ENCODE data around the gene SCGB1D4.
A peak's percentile ranks its signal among the peaks of the same experiment; 100 is the strongest.
"Not testable (repeated sequence)": the region's sequence is repeated elsewhere in the genome, so short reads cannot be mapped to it uniquely, and the experiment has no call there.

SCGB1D4 gene, protein sequence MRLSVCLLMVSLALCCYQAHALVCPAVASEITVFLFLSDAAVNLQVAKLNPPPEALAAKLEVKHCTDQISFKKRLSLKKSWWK

DNA sequence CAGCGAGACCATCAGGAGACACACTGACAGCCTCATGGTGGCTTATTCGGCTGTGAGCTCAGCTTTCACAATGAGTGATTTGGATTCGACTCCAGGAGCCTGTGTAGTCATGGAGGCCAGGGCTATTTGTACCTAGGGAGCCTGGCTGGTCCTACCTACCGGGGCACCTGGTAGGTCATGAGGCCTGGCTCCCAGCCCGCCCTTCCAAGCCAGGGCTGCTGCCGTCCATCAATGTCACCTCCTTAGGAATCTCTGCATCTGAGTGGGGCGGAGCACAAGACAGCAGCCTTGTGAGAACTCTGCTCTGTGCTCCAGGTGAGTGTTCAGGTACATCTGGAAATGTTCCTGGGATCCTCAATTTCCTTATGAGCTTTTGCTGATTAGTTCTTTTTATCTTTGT, at the start of gene SCGB1D4:
SCGB1D4 (minus strand) TSS at position 101 of the 400 bp plus-strand sequence; CDS start at position 36, 65 bp downstream.
- Histone ChIP-seq H3K4me1 (ENCODE audit: control insufficient read depth in 5 of 5, insufficient read depth in 5 of 5, low read length in 5 of 5) (peaks cover 0 to 2% (median 0%) of the 10 kb centered on the region in 5 donors), H3K9me3 (ENCODE audit: control insufficient read depth in 5 of 5, low read length in 5 of 5) (no peaks in the 10 kb centered on the region), H3K9ac (ENCODE audit: low read length in 5 of 5) (no peak within 1 kb of the TSS), H3K36me3 (ENCODE audit: control insufficient read depth in 5 of 5, insufficient read depth in 5 of 5, low read length in 5 of 5) (no peaks in the 10 kb centered on the region), H3K27me3 (ENCODE audit: control insufficient read depth in 5 of 5, insufficient read depth in 4 of 5, low read length in 5 of 5) (peaks cover 0 to 22% (median 2%) of the 10 kb centered on the region in 5 donors), H3K4me3 (ENCODE audit: low read depth in 1 of 5, low read length in 5 of 5) (no peak within 1 kb of the TSS), H3K27ac (ENCODE audit: low read depth, low read length) (no peak within 1 kb of the TSS)

- H3K9ac ChIP-seq (ENCODE audit: low read length in 5 of 5) = no peak overlapping the region
- H3K4me3 ChIP-seq (ENCODE audit: low read depth in 1 of 5, low read length in 5 of 5) = no peak overlapping the region
- H3K9me3 ChIP-seq (ENCODE audit: control insufficient read depth in 5 of 5, low read length in 5 of 5) = no peaks in the 10 kb centered on the region
- H3K4me1 ChIP-seq (ENCODE audit: control insufficient read depth in 5 of 5, insufficient read depth in 5 of 5, low read length in 5 of 5) = peaks cover 0 to 10% (median 0%) of the 10 kb centered on the region in 5 donors
- H3K36me3 ChIP-seq (ENCODE audit: control insufficient read depth in 5 of 5, insufficient read depth in 5 of 5, low read length in 5 of 5) = no peaks in the 10 kb centered on the region
- H3K27ac ChIP-seq (ENCODE audit: low read depth, low read length) = no peak overlapping the region
- no peaks in the 10 kb centered on the region for H3K27me3 ChIP-seq (ENCODE audit: control insufficient read depth in 5 of 5, insufficient read depth in 4 of 5, low read length in 5 of 5)
Observed at GRCh38 chr11:62345861-62346260, 47.0 kb upstream of the SCGB1D4 start.

DNA sequence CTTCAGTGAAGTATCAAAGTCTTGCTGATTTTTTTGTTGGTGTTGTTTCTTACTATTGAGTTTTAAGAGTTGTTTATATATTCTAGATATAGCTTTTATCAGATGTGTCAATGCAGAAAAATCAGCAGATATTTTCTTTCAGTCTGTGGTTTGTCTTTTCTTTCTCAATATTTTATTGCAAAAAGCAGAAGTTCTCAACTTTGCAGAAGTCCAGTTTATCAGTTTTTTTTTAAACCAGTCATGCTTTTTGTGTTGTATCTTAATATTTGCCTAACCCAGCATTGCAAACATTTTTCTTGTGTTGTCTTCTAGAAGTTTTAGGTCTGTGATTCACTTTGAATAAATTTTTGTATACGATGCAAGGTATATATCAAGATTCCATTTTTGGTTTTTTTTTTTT, 45.3 kb upstream of the SCGB1D4 start:
- H3K9ac ChIP-seq (ENCODE audit: low read length in 5 of 5) = no peak overlapping the region
- no peaks in the 10 kb centered on the region for H3K36me3 ChIP-seq (ENCODE audit: control insufficient read depth in 5 of 5, insufficient read depth in 5 of 5, low read length in 5 of 5)
- peaks cover 0 to 19% (median 3%) of the 10 kb centered on the region in 5 donors for H3K4me1 ChIP-seq (ENCODE audit: control insufficient read depth in 5 of 5, insufficient read depth in 5 of 5, low read length in 5 of 5)
- H3K27me3 ChIP-seq (ENCODE audit: control insufficient read depth in 5 of 5, insufficient read depth in 4 of 5, low read length in 5 of 5) = no peaks in the 10 kb centered on the region
- H3K9me3 ChIP-seq (ENCODE audit: control insufficient read depth in 5 of 5, low read length in 5 of 5) = no peaks in the 10 kb centered on the region
- H3K4me3 ChIP-seq (ENCODE audit: low read depth in 1 of 5, low read length in 5 of 5) = no peak overlapping the region
- no peak overlapping the region for H3K27ac ChIP-seq (ENCODE audit: low read depth, low read length)

DNA sequence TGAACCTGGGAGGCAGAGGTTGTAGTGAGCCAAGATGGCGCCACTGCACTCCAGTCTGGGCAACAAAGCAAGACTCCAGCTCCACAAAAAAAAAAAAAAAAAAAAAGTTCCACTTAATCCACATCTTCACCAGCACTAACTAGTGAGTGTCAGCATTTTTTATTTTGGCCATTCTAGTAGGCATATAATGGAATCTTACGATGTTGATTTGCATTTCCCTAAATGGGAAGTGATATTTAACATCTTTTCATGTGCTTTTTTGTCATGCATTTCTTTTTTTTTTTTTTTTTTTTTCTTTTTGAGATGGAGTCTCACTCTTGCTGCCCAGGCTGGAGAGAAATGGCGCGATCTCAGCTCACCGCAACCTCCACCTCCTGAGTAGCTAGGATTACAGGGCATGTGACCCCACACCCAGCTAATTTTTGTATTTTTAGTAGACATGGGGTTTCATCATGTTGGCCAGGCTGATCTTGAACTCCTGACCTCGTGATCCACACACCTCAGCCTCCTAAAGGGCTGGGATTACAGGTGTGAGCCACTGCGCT, 44.8 kb upstream of the SCGB1D4 start:
- H3K27me3 ChIP-seq (ENCODE audit: control insufficient read depth in 5 of 5, insufficient read depth in 4 of 5, low read length in 5 of 5); H3K36me3 ChIP-seq (ENCODE audit: control insufficient read depth in 5 of 5, insufficient read depth in 5 of 5, low read length in 5 of 5); H3K9me3 ChIP-seq (ENCODE audit: control insufficient read depth in 5 of 5, low read length in 5 of 5); H3K4me3 ChIP-seq (ENCODE audit: low read depth in 1 of 5, low read length in 5 of 5); H3K27ac ChIP-seq (ENCODE audit: low read depth, low read length); H3K9ac ChIP-seq (ENCODE audit: low read length in 5 of 5): not testable (repeated sequence)
- H3K4me1 ChIP-seq (ENCODE audit: control insufficient read depth in 5 of 5, insufficient read depth in 5 of 5, low read length in 5 of 5) = peaks cover 0 to 19% (median 3%) of the 10 kb centered on the region in 5 donors

GRCh38 chr11:62341588-62341987, 42.7 kb upstream of the SCGB1D4 start:
- Histone ChIP-seq H3K27me3 (ENCODE audit: control insufficient read depth in 5 of 5, insufficient read depth in 4 of 5, low read length in 5 of 5) (no peaks in the 10 kb centered on the region), H3K4me1 (ENCODE audit: control insufficient read depth in 5 of 5, insufficient read depth in 5 of 5, low read length in 5 of 5) (peaks cover 0 to 32% (median 16%) of the 10 kb centered on the region in 5 donors), H3K27ac (ENCODE audit: low read depth, low read length) (no peak overlapping the region), H3K9ac (ENCODE audit: low read length in 5 of 5) (no peak overlapping the region), H3K4me3 (ENCODE audit: low read depth in 1 of 5, low read length in 5 of 5) (no peak overlapping the region), H3K9me3 (ENCODE audit: control insufficient read depth in 5 of 5, low read length in 5 of 5) (no peaks in the 10 kb centered on the region), H3K36me3 (ENCODE audit: control insufficient read depth in 5 of 5, insufficient read depth in 5 of 5, low read length in 5 of 5) (no peaks in the 10 kb centered on the region)

DNA sequence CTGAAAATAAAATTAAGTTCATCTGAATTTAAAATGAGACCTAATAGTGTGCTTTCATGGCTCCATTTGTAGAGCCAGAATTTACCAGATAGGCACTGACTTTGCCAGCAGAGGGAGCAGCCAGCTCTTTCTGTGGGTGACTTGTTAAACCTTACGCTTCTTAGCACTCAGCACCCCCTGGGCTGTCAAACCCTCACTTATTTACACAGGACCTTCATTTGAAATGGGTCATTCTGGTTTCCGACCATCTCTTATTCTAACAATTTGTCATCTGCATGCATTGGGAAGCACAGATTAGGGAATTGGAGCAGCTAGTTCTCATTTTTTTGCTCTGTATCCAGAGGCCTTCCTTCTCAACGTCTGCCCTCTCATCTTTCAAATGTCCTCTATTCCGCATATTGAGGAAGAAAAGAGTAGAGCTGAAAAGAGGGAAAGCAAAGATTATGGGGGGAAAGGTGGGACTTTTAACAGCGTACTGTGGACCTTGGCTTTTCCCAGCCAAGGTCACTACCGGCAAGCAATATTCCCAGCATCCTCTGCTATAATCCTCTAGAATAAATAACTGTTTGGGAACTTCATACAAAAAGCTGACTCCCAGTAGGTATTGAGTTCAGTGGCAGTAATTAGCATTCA, 41.5 kb upstream of the SCGB1D4 start:
- H3K27me3 ChIP-seq (ENCODE audit: control insufficient read depth in 5 of 5, insufficient read depth in 4 of 5, low read length in 5 of 5) = no peaks in the 10 kb centered on the region
- peaks cover 0 to 32% (median 16%) of the 10 kb centered on the region in 5 donors for H3K4me1 ChIP-seq (ENCODE audit: control insufficient read depth in 5 of 5, insufficient read depth in 5 of 5, low read length in 5 of 5)
- H3K27ac ChIP-seq (ENCODE audit: low read depth, low read length) = peak overlapping the region; percentile 20
- H3K9me3 ChIP-seq (ENCODE audit: control insufficient read depth in 5 of 5, low read length in 5 of 5) = no peaks in the 10 kb centered on the region
- H3K9ac ChIP-seq (ENCODE audit: low read length in 5 of 5) = no peak overlapping the region
- H3K4me3 ChIP-seq (ENCODE audit: low read depth in 1 of 5, low read length in 5 of 5) = no peak overlapping the region
- no peaks in the 10 kb centered on the region for H3K36me3 ChIP-seq (ENCODE audit: control insufficient read depth in 5 of 5, insufficient read depth in 5 of 5, low read length in 5 of 5)

GRCh38 chr11:62338218-62338617, 39.3 kb upstream of the SCGB1D4 start:
- Histone ChIP-seq H3K27me3 (ENCODE audit: control insufficient read depth in 5 of 5, insufficient read depth in 4 of 5, low read length in 5 of 5) (peaks cover 0 to 3% (median 0%) of the 10 kb centered on the region in 5 donors), H3K4me3 (ENCODE audit: low read depth in 1 of 5, low read length in 5 of 5) (peak overlapping the region in 4 of 5 donors; percentile 52 to 81 (median 78)), H3K36me3 (ENCODE audit: control insufficient read depth in 5 of 5, insufficient read depth in 5 of 5, low read length in 5 of 5) (no peaks in the 10 kb centered on the region), H3K9me3 (ENCODE audit: control insufficient read depth in 5 of 5, low read length in 5 of 5) (no peaks in the 10 kb centered on the region), H3K4me1 (ENCODE audit: control insufficient read depth in 5 of 5, insufficient read depth in 5 of 5, low read length in 5 of 5) (peaks cover 0 to 32% (median 16%) of the 10 kb centered on the region in 5 donors), H3K9ac (ENCODE audit: low read length in 5 of 5) (peak overlapping the region in 4 of 5 donors; percentile 52 to 83 (median 74)), H3K27ac (ENCODE audit: low read depth, low read length) (no peak overlapping the region)

GRCh38 chr11:62337303-62338181, 38.7 kb upstream of the SCGB1D4 start, which contains the start of gene ASRGL1:
TSS of gene ASRGL1 (plus strand) at chr11:62337448. CDS start at chr11:62337978, 530 bp downstream.
- Histone ChIP-seq H3K9me3 (ENCODE audit: control insufficient read depth in 5 of 5, low read length in 5 of 5) (no peaks in the 10 kb centered on the region), H3K9ac (ENCODE audit: low read length in 5 of 5) (peak within 1 kb of the TSS in 4 of 5 donors; percentile 52 to 83 (median 74)), H3K27me3 (ENCODE audit: control insufficient read depth in 5 of 5, insufficient read depth in 4 of 5, low read length in 5 of 5) (peaks cover 0 to 3% (median 0%) of the 10 kb centered on the region in 5 donors), H3K4me3 (ENCODE audit: low read depth in 1 of 5, low read length in 5 of 5) (peak within 1 kb of the TSS; percentile 52 to 81 (median 77)), H3K27ac (ENCODE audit: low read depth, low read length) (no peak within 1 kb of the TSS), H3K4me1 (ENCODE audit: control insufficient read depth in 5 of 5, insufficient read depth in 5 of 5, low read length in 5 of 5) (peaks cover 0 to 32% (median 16%) of the 10 kb centered on the region in 5 donors), H3K36me3 (ENCODE audit: control insufficient read depth in 5 of 5, insufficient read depth in 5 of 5, low read length in 5 of 5) (no peaks in the 10 kb centered on the region)

DNA sequence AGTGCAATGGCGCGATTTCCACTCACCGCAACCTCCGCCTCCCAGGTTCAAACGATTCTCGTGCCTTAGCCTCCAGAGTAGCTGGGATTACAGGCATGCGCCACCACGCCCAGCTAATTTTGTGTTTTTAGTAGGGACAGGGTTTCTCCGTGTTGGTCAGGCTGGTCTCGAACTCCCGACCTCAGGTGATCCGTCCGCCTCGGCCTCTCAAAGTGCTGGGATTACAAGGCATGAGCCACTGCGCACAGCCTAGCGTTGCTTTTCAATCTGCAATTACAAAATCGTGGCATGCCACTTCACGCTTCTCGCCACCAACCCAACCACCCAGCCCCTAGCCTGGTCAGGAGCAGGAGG, 38.1 kb upstream of the SCGB1D4 start:
- not testable (repeated sequence) for H3K27me3 ChIP-seq (ENCODE audit: control insufficient read depth in 5 of 5, insufficient read depth in 4 of 5, low read length in 5 of 5); H3K9me3 ChIP-seq (ENCODE audit: control insufficient read depth in 5 of 5, low read length in 5 of 5); H3K36me3 ChIP-seq (ENCODE audit: control insufficient read depth in 5 of 5, insufficient read depth in 5 of 5, low read length in 5 of 5); H3K27ac ChIP-seq (ENCODE audit: low read depth, low read length)
- Histone ChIP-seq H3K4me1 (ENCODE audit: control insufficient read depth in 5 of 5, insufficient read depth in 5 of 5, low read length in 5 of 5) (peaks cover 0 to 28% (median 16%) of the 10 kb centered on the region in 5 donors), H3K9ac (ENCODE audit: low read length in 5 of 5) (peak overlapping the region in 3 of 5 donors; percentile 71 to 83 (median 76)), H3K4me3 (ENCODE audit: low read depth in 1 of 5, low read length in 5 of 5) (peak overlapping the region; percentile 48 to 81 (median 77))
